PC-9 (cell line): ENCODE data around the gene GABRG3. TPM values are rescaled to one million over a fixed set of nuclear protein-coding genes. Genes with fewer than 3 reads are reported as not detected.

Source experiments
- BruUV-seq: library from RNA; stranded (reverse); fragments of 400-500 nt; replicated peaks from 2 replicates; lab custom pipeline; 2021; lab: Mats Ljungman, UMichigan
- CTCF ChIA-PET: fragments of 300-600 bp; sonication (Branson Sonifier 250); formaldehyde crosslinking; loops from one replicate; lab custom pipeline; 2022; ENCODE audit warnings: antibody characterized with exemption; lab: Charles Lee
- POLR2A ChIA-PET: fragments of 300-600 bp; sonication (Branson Sonifier 250); formaldehyde crosslinking; loops from one replicate; lab custom pipeline; 2022; ENCODE audit warnings: antibody characterized with exemption; ENCODE audit not compliant: unreplicated experiment; lab: Charles Lee
- DNase-seq, 2 experiments: peaks; one replicate each; pipeline versions ENCODE4 v3.0.0 to v3.0.0-alpha.2; 2015 to 2022; ENCODE audit warnings: mixed read lengths in 1 of 2
- H2AFZ ChIP-seq: fragments of 200-600 bp; sonication (generic); 2 replicates; pipeline ENCODE4 v1.8.1; 2017; ENCODE audit warnings: antibody characterized with exemption
- H3F3A ChIP-seq: fragments of 200-600 bp; sonication (generic); 2 replicates; pipeline ENCODE4 v1.8.1; 2017; ENCODE audit warnings: antibody characterized with exemption, mild to moderate bottlenecking, low read depth; ENCODE audit not compliant: insufficient read depth
- H3K27ac ChIP-seq: fragments of 200-600 bp; sonication (generic); 2 replicates; pipeline ENCODE4 v1.6.1; 2016; ENCODE audit warnings: mixed run types
- H3K27me3 ChIP-seq: fragments of 200-600 bp; sonication (generic); 2 replicates; pipeline ENCODE4 v1.6.1; 2016; ENCODE audit warnings: low read depth, mixed run types; ENCODE audit not compliant: insufficient read depth
- H3K36me3 ChIP-seq: fragments of 200-600 bp; sonication (generic); 2 replicates; pipeline ENCODE4 v1.6.1; 2016; ENCODE audit warnings: low read depth, mixed run types
- H3K4me1 ChIP-seq: fragments of 200-600 bp; sonication (generic); replicated peaks from 2 replicates; pipeline ENCODE4 v1.6.1; 2016; ENCODE audit warnings: mixed run types; ENCODE audit not compliant: insufficient read depth
- H3K4me2 ChIP-seq: fragments of 200-600 bp; sonication (generic); 2 replicates; pipeline ENCODE4 v1.6.1; 2017; ENCODE audit warnings: mixed run types
- H3K4me3 ChIP-seq: fragments of 200-600 bp; sonication (generic); 2 replicates; pipeline ENCODE4 v1.6.1; 2016; ENCODE audit warnings: mixed run types
- H3K79me2 ChIP-seq: fragments of 200-600 bp; sonication (generic); 2 replicates; pipeline ENCODE4 v1.6.1; 2017; ENCODE audit warnings: low read depth, mixed run types
- H3K9me2 ChIP-seq: fragments of 200-600 bp; sonication (generic); 2 replicates; pipeline ENCODE4 v1.8.1; 2017; ENCODE audit warnings: mild to moderate bottlenecking; ENCODE audit not compliant: insufficient read depth
- H3K9me3 ChIP-seq: fragments of 200-600 bp; sonication (generic); 2 replicates; pipeline ENCODE4 v1.8.1; 2016; ENCODE audit warnings: low read depth; ENCODE audit not compliant: insufficient read depth
- H4K20me1 ChIP-seq: fragments of 200-600 bp; sonication (generic); 2 replicates; pipeline ENCODE4 v1.8.1; 2017; ENCODE audit not compliant: insufficient read depth
- EZH2 ChIP-seq: fragments of 200-600 bp; sonication (generic); IDR thresholded peaks from 2 replicates; pipeline ENCODE4 v1.8.0; 2017; ENCODE audit warnings: antibody characterized with exemption, low read depth
- intact Hi-C: fragments of 100-400 bp; cut with micrococcal nuclease; formaldehyde crosslinking; loops from one replicate; pipeline ENCODE4 v1.10.0; 2022; ENCODE audit not compliant: unreplicated experiment
- total RNA-seq: library from RNA; stranded (reverse); gene quantifications from 2 replicates; pipeline ENCODE4 v1.2.3, GENCODE V29; 2021
- TF ChIP-seq, protein P1 (sequence below): fragments of 200-600 bp; sonication (generic); conservative IDR thresholded peaks from 2 replicates; pipeline ENCODE4 v1.6.1; 2017; ENCODE audit warnings: mixed run types, antibody characterized with exemption, mild to moderate bottlenecking, moderate library complexity

Gene GABRG3
- total RNA-seq, 1 experiment from 2014 or later, result not detected

DNA sequence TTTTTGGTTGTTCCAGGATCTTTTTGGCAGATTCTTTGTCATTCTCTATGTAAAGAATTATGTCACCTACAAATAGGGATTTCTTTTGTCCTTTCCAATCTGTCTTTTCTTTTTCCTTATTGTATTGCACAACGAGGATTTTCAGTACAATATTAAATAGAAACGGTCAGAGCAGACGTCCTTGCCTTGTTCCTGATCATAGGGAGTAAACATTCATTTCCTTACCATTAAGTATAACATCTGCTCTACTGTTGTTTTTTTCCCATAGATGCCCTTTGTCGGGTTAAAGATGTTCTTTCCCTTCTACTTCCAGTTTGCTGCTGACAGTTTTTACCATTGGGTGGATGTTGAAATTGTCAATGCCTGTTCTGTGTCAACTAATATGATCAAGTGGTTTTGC is 599.8 kb downstream of the GABRG3 start:
- ChIA-PET CTCF (no interaction called here), POLR2A (no interaction called here)
- Histone ChIP-seq H3K4me1 (no peaks in the 10 kb centered on the region), H3K4me2 (no peak overlapping the region), H3K4me3 (no peak overlapping the region), H3F3A (no peaks in the 10 kb centered on the region), H3K9me3 (no peaks in the 10 kb centered on the region), H3K36me3 (no peaks in the 10 kb centered on the region), H3K9me2 (no peaks in the 10 kb centered on the region), H3K27ac (no peak overlapping the region), H3K79me2 (no peaks in the 10 kb centered on the region), H4K20me1 (no peaks in the 10 kb centered on the region), H3K27me3 (peaks cover 18% of the 10 kb centered on the region), H2AFZ (no peak overlapping the region)
- intact Hi-C loops, result no loop called here
- no peak for DNase-seq
- no peak for TF ChIP-seq EZH2
- TF ChIP-seq, protein P1, sequence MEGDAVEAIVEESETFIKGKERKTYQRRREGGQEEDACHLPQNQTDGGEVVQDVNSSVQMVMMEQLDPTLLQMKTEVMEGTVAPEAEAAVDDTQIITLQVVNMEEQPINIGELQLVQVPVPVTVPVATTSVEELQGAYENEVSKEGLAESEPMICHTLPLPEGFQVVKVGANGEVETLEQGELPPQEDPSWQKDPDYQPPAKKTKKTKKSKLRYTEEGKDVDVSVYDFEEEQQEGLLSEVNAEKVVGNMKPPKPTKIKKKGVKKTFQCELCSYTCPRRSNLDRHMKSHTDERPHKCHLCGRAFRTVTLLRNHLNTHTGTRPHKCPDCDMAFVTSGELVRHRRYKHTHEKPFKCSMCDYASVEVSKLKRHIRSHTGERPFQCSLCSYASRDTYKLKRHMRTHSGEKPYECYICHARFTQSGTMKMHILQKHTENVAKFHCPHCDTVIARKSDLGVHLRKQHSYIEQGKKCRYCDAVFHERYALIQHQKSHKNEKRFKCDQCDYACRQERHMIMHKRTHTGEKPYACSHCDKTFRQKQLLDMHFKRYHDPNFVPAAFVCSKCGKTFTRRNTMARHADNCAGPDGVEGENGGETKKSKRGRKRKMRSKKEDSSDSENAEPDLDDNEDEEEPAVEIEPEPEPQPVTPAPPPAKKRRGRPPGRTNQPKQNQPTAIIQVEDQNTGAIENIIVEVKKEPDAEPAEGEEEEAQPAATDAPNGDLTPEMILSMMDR, result no peak
- no TSS peak for BruUV-seq

DNA sequence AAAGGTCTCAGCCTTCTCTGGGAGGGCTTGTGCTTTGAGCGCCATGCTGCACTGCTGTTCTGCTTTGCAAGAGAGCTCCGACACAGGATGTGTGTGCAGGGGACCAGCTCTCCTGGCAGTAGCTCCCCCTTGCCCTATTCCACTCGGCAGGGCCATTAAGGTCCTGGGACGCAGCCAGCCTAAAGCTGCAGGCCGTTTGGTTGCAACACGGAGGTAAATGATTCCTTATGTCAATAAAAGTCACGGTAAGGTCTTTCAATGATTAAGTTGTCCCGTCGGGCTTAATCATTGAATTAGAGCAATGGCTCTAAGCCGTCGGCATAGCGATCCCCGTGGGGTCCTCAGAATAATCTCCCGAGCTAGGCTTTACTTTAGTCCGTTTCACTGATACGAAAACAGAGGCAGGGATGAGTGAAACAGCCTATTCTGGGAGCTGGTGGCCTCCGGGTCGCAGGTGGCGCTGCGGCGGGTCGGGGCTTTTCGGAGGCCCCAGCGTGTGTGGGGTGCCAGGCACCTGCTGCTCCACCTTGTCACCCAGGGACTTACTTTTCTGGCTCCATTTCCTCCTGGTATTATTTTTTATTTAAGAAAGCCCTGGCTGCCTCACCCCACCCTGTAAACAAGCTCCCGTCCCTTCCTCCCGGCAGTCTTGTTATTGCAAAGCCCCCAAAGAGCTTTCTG is 603.0 kb downstream of the GABRG3 start:
- H4K20me1 ChIP-seq, result no peaks in the 10 kb centered on the region
- CTCF ChIA-PET, result no interaction called here

DNA sequence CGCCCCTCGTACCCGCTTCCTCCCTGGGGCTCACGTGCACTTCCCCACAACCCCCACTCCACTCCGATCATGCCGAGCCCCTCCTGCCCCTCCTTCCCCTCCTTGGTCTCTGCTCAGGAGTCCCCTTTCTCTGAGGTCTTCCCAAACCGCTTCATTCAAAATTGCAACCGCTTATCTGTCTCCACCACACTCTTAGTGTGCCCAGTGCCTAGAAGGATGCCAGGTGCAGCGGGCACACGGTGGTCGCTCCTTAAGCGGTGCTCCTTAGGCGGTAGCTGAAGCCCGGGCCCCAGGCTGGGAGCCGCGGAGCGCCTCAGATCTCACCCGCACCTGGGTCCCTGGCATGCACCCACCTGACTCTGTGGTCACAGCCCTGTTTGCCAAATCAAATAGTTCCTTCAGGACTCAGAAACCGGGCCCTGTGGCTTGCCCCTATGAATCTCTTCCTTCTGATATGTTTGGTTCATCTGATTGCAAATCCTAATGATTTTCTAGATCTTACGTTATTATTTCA is 603.6 kb downstream of the GABRG3 start:
- no peak overlapping the region for H3K27ac ChIP-seq
- ChIA-PET POLR2A (no interaction called here), CTCF (no interaction called here)
- no peak for DNase-seq
- H3K4me1 ChIP-seq, result no peaks in the 10 kb centered on the region
- H3K9me3 ChIP-seq, result no peaks in the 10 kb centered on the region
- TF ChIP-seq, protein P1, result no peak
- TF ChIP-seq EZH2, result no peak
- H3K4me2 ChIP-seq, result no peak overlapping the region
- H2AFZ ChIP-seq, result no peak overlapping the region
- H3K27me3 ChIP-seq, result peaks cover 18% of the 10 kb centered on the region
- H3K9me2 ChIP-seq, result no peaks in the 10 kb centered on the region
- no peaks in the 10 kb centered on the region for H3K79me2 ChIP-seq
- intact Hi-C loops, result no loop called here
- H3F3A ChIP-seq, result no peaks in the 10 kb centered on the region
- no peaks in the 10 kb centered on the region for H4K20me1 ChIP-seq
- no peaks in the 10 kb centered on the region for H3K36me3 ChIP-seq
- no TSS peak for BruUV-seq
- H3K4me3 ChIP-seq, result no peak overlapping the region

More for the DNA sequence above, 603.0 kb downstream of the GABRG3 start:
- H3K9me2 ChIP-seq, result no peaks in the 10 kb centered on the region
- H3K36me3 ChIP-seq, result no peaks in the 10 kb centered on the region
- H3K27me3 ChIP-seq, result peaks cover 18% of the 10 kb centered on the region
- H3K79me2 ChIP-seq, result no peaks in the 10 kb centered on the region
- TF ChIP-seq EZH2, result no peak
- TF ChIP-seq, protein P1, result no peak
- no TSS peak for BruUV-seq
- no peak overlapping the region for H2AFZ ChIP-seq
- POLR2A ChIA-PET, result no interaction called here
- H3K4me1 ChIP-seq, result no peaks in the 10 kb centered on the region
- no peaks in the 10 kb centered on the region for H3F3A ChIP-seq
- DNase-seq, result no peak
- H3K4me3 ChIP-seq, result no peak overlapping the region
- H3K4me2 ChIP-seq, result no peak overlapping the region
- H3K27ac ChIP-seq, result no peak overlapping the region
- H3K9me3 ChIP-seq, result no peaks in the 10 kb centered on the region
- intact Hi-C loops, result no loop called here
